Neuronal stem cell (in vitro differentiated cells): ENCODE data around the gene MTAP.

ENCODE experiments used
- DNase-seq: peaks from one replicate; pipeline ENCODE4 v3.0.0-alpha.2; 2013; ENCODE audit warnings: low spot score
- H2AFZ ChIP-seq: one replicate; pipeline ENCODE4 v1.6.1; 2013; ENCODE audit warnings: mild to moderate bottlenecking, low read length, inconsistent platforms
- H2AK5ac ChIP-seq: 2 replicates; pipeline ENCODE4 v1.6.1; 2013; ENCODE audit warnings: low read depth, mild to moderate bottlenecking, inconsistent platforms, low read length, moderate library complexity, mixed read lengths
- H2BK120ac ChIP-seq: 2 replicates; pipeline ENCODE4 v1.6.1; 2013; ENCODE audit warnings: low read depth, mild to moderate bottlenecking, inconsistent platforms, low read length, moderate library complexity, mixed read lengths
- H2BK12ac ChIP-seq: one replicate; pipeline ENCODE4 v1.6.1; 2013; ENCODE audit warnings: low read length, inconsistent platforms
- H2BK15ac ChIP-seq: 2 replicates; pipeline ENCODE4 v1.6.1; 2013; ENCODE audit warnings: mild to moderate bottlenecking, low read length, inconsistent platforms, mixed read lengths
- H2BK5ac ChIP-seq: one replicate; pipeline ENCODE4 v1.6.1; 2013; ENCODE audit warnings: inconsistent platforms, mild to moderate bottlenecking, low read length, moderate library complexity
- H3K14ac ChIP-seq: one replicate; pipeline ENCODE4 v1.6.1; 2013; ENCODE audit warnings: low read length, inconsistent platforms
- H3K18ac ChIP-seq: 2 replicates; pipeline ENCODE4 v1.6.1; 2013; ENCODE audit warnings: low read length, inconsistent platforms
- H3K23ac ChIP-seq: 2 replicates; pipeline ENCODE4 v1.6.1; 2013; ENCODE audit warnings: low read depth, mild to moderate bottlenecking, mixed read lengths, low read length, inconsistent platforms; ENCODE audit not compliant: poor library complexity
- H3K27ac ChIP-seq: replicated peaks from 3 replicates; pipeline ENCODE4 v1.5.1; 2013; ENCODE audit warnings: low read length, inconsistent platforms
- H3K27me3 ChIP-seq, 3 experiments: 2 replicates each; pipeline ENCODE4 v1.6.1; 2013; ENCODE audit warnings: low read length in 3 of 3, mild to moderate bottlenecking in 2 of 3, inconsistent platforms in 1 of 3, low read depth in 1 of 3, mixed read lengths in 1 of 3, moderate library complexity in 1 of 3; ENCODE audit not compliant: control insufficient read depth in 3 of 3, insufficient read depth in 3 of 3
- H3K36me3 ChIP-seq, 2 donors: replicated peaks in 1 of 2; 2 replicates each; pipeline ENCODE4 v1.6.1; 2013; ENCODE audit warnings: low read length in 2 of 2; ENCODE audit not compliant: control insufficient read depth in 2 of 2, insufficient read depth in 2 of 2
- H3K4ac ChIP-seq: 2 replicates; pipeline ENCODE4 v1.6.1; 2013; ENCODE audit warnings: inconsistent platforms, mild to moderate bottlenecking, low read length, moderate library complexity
- H3K4me1 ChIP-seq, 2 donors: 1 replicate in 1 of 2; 2 replicates in 1 of 2; pipeline ENCODE4 v1.6.1; 2013; ENCODE audit warnings: low read length in 2 of 2, low read depth in 1 of 2; ENCODE audit not compliant: control insufficient read depth in 2 of 2, insufficient read depth in 1 of 2
- H3K4me2 ChIP-seq: one replicate; pipeline ENCODE4 v1.6.1; 2013; ENCODE audit warnings: mild to moderate bottlenecking, low read length, inconsistent platforms; ENCODE audit not compliant: insufficient read depth, poor library complexity, severe bottlenecking
- H3K4me3 ChIP-seq, 2 donors: 2 replicates each; pipeline ENCODE4 v1.5.1; 2013; ENCODE audit warnings: low read length in 2 of 2, mild to moderate bottlenecking in 2 of 2, inconsistent platforms in 1 of 2, moderate library complexity in 1 of 2
- H3K79me1 ChIP-seq: one replicate; pipeline ENCODE4 v1.6.1; 2013; ENCODE audit warnings: low read depth, mild to moderate bottlenecking, inconsistent platforms, low read length, moderate library complexity
- H3K9ac ChIP-seq: one replicate; pipeline ENCODE4 v1.6.1; 2013; ENCODE audit warnings: mild to moderate bottlenecking, low read depth, low read length, inconsistent platforms; ENCODE audit not compliant: poor library complexity
- H3K9me3 ChIP-seq, 2 donors: replicated peaks in 1 of 2; 2 replicates each; pipeline versions ENCODE3 to v1.6.1; 2013; ENCODE audit warnings: low read length in 2 of 2, mild to moderate bottlenecking in 2 of 2, inconsistent platforms in 1 of 2, low read depth in 1 of 2, mixed read lengths in 1 of 2, moderate library complexity in 1 of 2; ENCODE audit not compliant: control insufficient read depth in 2 of 2, insufficient read depth in 1 of 2
- H4K8ac ChIP-seq: one replicate; pipeline ENCODE4 v1.6.1; 2013; ENCODE audit warnings: low read depth, mild to moderate bottlenecking, inconsistent platforms, low read length, moderate library complexity
- H4K91ac ChIP-seq: one replicate; pipeline ENCODE4 v1.6.1; 2013; ENCODE audit warnings: low read length, low read depth, mild to moderate bottlenecking, inconsistent platforms; ENCODE audit not compliant: poor library complexity
- WGBS, 2 donors: extraction: QIAGEN DNeasy Blood & Tissue Kit; methylation state at CpG; one replicate each; pipeline ENCODE4 v1.1.7; 2013; ENCODE audit warnings: missing lambda C conversion rate in 2 of 2, mixed read lengths in 1 of 2; ENCODE audit not compliant: insufficient read length in 2 of 2, insufficient replicate concordance in 1 of 2; ENCODE audit errors: extremely low coverage in 2 of 2; 5-methylcytosine and 5-hydroxymethylcytosine counted together

The MTAP gene

DNA sequence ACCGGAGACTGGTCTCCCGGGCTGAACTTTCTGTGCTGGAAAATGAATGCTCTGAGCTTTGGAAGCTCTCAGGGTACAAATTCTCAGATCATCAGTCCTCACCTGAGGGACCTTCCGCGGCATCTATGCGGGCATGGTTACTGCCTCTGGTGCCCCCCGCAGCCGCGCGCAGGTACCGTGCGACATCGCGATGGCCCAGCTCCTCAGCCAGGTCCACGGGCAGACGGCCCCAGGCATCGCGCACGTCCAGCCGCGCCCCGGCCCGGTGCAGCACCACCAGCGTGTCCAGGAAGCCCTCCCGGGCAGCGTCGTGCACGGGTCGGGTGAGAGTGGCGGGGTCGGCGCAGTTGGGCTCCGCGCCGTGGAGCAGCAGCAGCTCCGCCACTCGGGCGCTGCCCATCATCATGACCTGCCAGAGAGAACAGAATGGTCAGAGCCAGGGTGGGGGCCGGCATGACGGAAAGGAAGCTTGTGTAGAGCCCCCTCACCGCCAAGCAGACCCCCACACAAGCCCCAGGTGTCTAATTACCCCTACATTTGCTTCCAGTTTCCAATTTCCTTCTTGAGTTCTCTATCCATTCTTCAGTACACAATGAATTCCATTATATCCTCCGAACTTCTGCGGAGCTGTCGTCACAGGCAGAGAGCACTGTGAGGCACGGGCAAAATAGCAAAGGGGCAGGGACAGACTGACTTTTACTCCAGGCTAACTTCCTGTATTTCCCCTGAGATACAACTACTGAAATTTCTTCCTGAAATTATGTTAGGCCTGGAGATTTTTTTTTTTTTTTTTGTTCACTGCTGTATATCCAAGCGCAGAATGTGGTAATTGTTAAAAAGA lies 168.6 kb downstream of the MTAP start:
- H3K9ac ChIP-seq = no peak overlapping the region
- peak overlapping the region in 1 of 2 donors; percentile 5 for H3K4me3 ChIP-seq
- no peak overlapping the region for H3K14ac ChIP-seq
- no peak overlapping the region for H3K23ac ChIP-seq
- H3K4me2 ChIP-seq = no peak overlapping the region
- peaks cover 44 to 99% (median 85%) of the 10 kb centered on the region in 3 experiments for H3K27me3 ChIP-seq
- H2BK12ac ChIP-seq = no peak overlapping the region
- H3K79me1 ChIP-seq = no peaks in the 10 kb centered on the region
- WGBS, 2 donors = no CpG with 5 or more reads among the region's 45 CpGs
- no peaks in the 10 kb centered on the region for H3K36me3 ChIP-seq
- H2AFZ ChIP-seq = peak overlapping the region; percentile 57
- no peaks in the 10 kb centered on the region for H3K4me1 ChIP-seq
- no peak overlapping the region for H3K4ac ChIP-seq
- no peak overlapping the region for H4K8ac ChIP-seq
- H3K18ac ChIP-seq = no peak overlapping the region
- no peak overlapping the region for H4K91ac ChIP-seq
- H3K9me3 ChIP-seq = peaks cover 3 to 14% of the 10 kb centered on the region in 2 donors
- H2BK5ac ChIP-seq = no peak overlapping the region
- no peak overlapping the region for H2AK5ac ChIP-seq
- peak; percentile 38 for DNase-seq
- H2BK120ac ChIP-seq = no peak overlapping the region
- H3K27ac ChIP-seq = no peak overlapping the region
- H2BK15ac ChIP-seq = no peak overlapping the region

DNA sequence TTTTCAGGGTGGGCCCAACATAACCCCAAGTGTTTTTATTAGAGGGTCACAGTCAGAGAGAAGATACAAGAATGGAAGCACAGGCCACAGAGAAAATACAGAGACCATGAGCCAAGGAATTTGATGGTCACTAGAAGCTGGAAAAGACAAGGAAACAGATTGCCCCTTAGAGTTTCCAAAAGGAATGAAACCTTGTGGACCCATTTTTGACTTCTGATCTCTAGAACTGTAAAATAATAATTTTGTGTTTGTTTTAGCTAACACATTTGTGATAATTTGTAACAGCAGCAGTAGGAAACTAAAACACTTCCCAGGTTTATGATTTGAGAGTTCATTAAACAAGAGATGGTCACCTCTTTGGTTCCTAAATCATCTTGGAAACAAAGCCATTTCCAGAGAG lies 169.9 kb downstream of the MTAP start:
- no peak for DNase-seq
- Histone ChIP-seq H2BK5ac (no peak overlapping the region), H3K27me3 (peaks cover 36 to 100% (median 85%) of the 10 kb centered on the region in 3 experiments), H2BK15ac (no peak overlapping the region), H2AK5ac (no peak overlapping the region), H3K27ac (no peak overlapping the region), H3K9ac (no peak overlapping the region), H3K18ac (no peak overlapping the region), H2AFZ (no peak overlapping the region), H2BK12ac (no peak overlapping the region), H3K23ac (no peak overlapping the region), H3K79me1 (no peaks in the 10 kb centered on the region), H4K8ac (no peak overlapping the region), H3K14ac (no peak overlapping the region), H3K4me2 (no peak overlapping the region), H3K4ac (no peak overlapping the region), H3K9me3 (peaks cover 3 to 14% of the 10 kb centered on the region in 2 donors), H2BK120ac (no peak overlapping the region), H3K4me3 (no peak overlapping the region), H4K91ac (no peak overlapping the region), H3K36me3 (no peaks in the 10 kb centered on the region), H3K4me1 (no peaks in the 10 kb centered on the region)

DNA sequence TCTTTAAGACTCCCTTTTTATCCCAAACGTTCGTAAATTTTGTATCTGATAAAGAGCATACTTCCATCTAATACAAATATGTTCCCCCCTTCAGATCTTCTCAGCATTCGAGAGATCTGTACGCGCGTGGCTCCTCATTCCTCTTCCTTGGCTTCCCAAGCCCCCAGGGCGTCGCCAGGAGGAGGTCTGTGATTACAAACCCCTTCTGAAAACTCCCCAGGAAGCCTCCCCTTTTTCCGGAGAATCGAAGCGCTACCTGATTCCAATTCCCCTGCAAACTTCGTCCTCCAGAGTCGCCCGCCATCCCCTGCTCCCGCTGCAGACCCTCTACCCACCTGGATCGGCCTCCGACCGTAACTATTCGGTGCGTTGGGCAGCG lies 171.9 kb downstream of the MTAP start:
- H4K8ac ChIP-seq = no peak overlapping the region
- H3K14ac ChIP-seq = no peak overlapping the region
- H2BK12ac ChIP-seq = no peak overlapping the region
- H3K27ac ChIP-seq = no peak overlapping the region
- H4K91ac ChIP-seq = no peak overlapping the region
- H2BK15ac ChIP-seq = peak overlapping the region; percentile 3
- no peak for DNase-seq
- H2BK120ac ChIP-seq = no peak overlapping the region
- WGBS, 2 donors = no CpG with 5 or more reads among the region's 21 CpGs
- peaks cover 0 to 6% of the 10 kb centered on the region in 2 donors for H3K9me3 ChIP-seq
- H3K23ac ChIP-seq = no peak overlapping the region
- no peak overlapping the region for H3K18ac ChIP-seq
- H3K4me1 ChIP-seq = no peaks in the 10 kb centered on the region
- H2BK5ac ChIP-seq = no peak overlapping the region
- no peaks in the 10 kb centered on the region for H3K79me1 ChIP-seq
- H3K9ac ChIP-seq = no peak overlapping the region
- peak overlapping the region; percentile 95 for H2AFZ ChIP-seq
- H3K4me2 ChIP-seq = peak overlapping the region; percentile 90
- H3K4ac ChIP-seq = no peak overlapping the region
- H3K36me3 ChIP-seq = no peaks in the 10 kb centered on the region
- peak overlapping the region; percentile 29 to 79 for H3K4me3 ChIP-seq
- no peak overlapping the region for H2AK5ac ChIP-seq
- H3K27me3 ChIP-seq = peaks cover 21 to 98% (median 73%) of the 10 kb centered on the region in 3 experiments

DNA sequence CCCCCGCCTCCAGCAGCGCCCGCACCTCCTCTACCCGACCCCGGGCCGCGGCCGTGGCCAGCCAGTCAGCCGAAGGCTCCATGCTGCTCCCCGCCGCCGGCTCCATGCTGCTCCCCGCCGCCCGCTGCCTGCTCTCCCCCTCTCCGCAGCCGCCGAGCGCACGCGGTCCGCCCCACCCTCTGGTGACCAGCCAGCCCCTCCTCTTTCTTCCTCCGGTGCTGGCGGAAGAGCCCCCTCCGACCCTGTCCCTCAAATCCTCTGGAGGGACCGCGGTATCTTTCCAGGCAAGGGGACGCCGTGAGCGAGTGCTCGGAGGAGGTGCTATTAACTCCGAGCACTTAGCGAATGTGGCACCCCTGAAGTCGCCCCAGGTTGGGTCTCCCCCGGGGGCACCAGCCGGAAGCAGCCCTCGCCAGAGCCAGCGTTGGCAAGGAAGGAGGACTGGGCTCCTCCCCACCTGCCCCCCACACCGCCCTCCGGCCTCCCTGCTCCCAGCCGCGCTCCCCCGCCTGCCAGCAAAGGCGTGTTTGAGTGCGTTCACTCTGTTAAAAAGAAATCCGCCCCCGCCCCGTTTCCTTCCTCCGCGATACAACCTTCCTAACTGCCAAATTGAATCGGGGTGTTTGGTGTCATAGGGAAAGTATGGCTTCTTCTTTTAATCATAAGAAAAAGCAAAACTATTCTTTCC lies 172.4 kb downstream of the MTAP start:
- H3K9ac ChIP-seq = peak overlapping the region; percentile 35
- H3K18ac ChIP-seq = peak overlapping the region; percentile 88
- no peak overlapping the region for H4K8ac ChIP-seq
- H2BK120ac ChIP-seq = no peak overlapping the region
- no peak overlapping the region for H4K91ac ChIP-seq
- peaks cover 19 to 98% (median 70%) of the 10 kb centered on the region in 3 experiments for H3K27me3 ChIP-seq
- peak; percentile 72 for DNase-seq
- peaks cover 0 to 5% of the 10 kb centered on the region in 2 donors for H3K9me3 ChIP-seq
- H3K14ac ChIP-seq = no peak overlapping the region
- H2BK15ac ChIP-seq = peak overlapping the region; percentile 3
- peak overlapping the region; percentile 31 for H3K23ac ChIP-seq
- no peak overlapping the region for H3K4ac ChIP-seq
- WGBS, 2 donors = no CpG with 5 or more reads among the region's 51 CpGs
- peak overlapping the region; percentile 29 to 79 for H3K4me3 ChIP-seq
- H2AK5ac ChIP-seq = no peak overlapping the region
- H3K36me3 ChIP-seq = no peaks in the 10 kb centered on the region
- H3K4me1 ChIP-seq = no peaks in the 10 kb centered on the region
- H3K27ac ChIP-seq = no peak overlapping the region
- peak overlapping the region; percentile 90 for H3K4me2 ChIP-seq
- H2AFZ ChIP-seq = peak overlapping the region; percentile 95
- no peaks in the 10 kb centered on the region for H3K79me1 ChIP-seq
- peak overlapping the region; percentile 48 for H2BK12ac ChIP-seq
- no peak overlapping the region for H2BK5ac ChIP-seq
